GM12865 (cell line): Measurements from ENCODE around the gene MEGF11.

Source experiments
- DNase-seq: peaks from one replicate; pipeline ENCODE4 v3.0.0; 2010; ENCODE audit warnings: low read depth
- H3K4me3 ChIP-seq: 2 replicates; pipeline ENCODE4 v1.5.1; 2011; ENCODE audit warnings: mild to moderate bottlenecking, low read depth, low read length, control low read depth
- TF ChIP-seq, protein P1 (sequence below): IDR thresholded peaks from 2 replicates; pipeline ENCODE4 v1.5.1; 2011; ENCODE audit warnings: low read length, control low read depth, low read depth, inconsistent platforms; ENCODE audit not compliant: insufficient read depth; ENCODE audit errors: missing control alignments

The MEGF11 gene

DNA sequence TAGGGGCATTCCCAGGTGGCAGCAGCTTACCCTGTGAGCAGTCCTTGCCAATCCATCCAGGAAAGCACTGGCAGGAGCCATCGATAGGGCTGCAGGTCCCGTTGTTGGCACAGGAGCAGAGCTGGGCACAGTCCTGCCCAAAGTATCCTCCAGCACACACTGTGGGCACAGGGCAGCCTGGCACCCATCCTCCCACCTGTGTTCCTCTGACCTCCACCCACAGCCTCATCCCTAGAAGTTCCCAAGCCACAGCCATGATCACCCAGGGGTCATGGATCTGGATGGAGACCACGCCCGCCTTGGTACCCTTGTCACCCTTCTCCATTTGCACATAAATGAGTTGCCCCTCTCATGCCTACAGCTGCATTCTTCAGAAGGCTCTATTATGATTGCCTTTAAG is 335.6 kb downstream of the MEGF11 start:
- DNase-seq: no peak
- TF ChIP-seq, protein P1, sequence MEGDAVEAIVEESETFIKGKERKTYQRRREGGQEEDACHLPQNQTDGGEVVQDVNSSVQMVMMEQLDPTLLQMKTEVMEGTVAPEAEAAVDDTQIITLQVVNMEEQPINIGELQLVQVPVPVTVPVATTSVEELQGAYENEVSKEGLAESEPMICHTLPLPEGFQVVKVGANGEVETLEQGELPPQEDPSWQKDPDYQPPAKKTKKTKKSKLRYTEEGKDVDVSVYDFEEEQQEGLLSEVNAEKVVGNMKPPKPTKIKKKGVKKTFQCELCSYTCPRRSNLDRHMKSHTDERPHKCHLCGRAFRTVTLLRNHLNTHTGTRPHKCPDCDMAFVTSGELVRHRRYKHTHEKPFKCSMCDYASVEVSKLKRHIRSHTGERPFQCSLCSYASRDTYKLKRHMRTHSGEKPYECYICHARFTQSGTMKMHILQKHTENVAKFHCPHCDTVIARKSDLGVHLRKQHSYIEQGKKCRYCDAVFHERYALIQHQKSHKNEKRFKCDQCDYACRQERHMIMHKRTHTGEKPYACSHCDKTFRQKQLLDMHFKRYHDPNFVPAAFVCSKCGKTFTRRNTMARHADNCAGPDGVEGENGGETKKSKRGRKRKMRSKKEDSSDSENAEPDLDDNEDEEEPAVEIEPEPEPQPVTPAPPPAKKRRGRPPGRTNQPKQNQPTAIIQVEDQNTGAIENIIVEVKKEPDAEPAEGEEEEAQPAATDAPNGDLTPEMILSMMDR: no peak
- H3K4me3 ChIP-seq: no peak overlapping the region

DNA sequence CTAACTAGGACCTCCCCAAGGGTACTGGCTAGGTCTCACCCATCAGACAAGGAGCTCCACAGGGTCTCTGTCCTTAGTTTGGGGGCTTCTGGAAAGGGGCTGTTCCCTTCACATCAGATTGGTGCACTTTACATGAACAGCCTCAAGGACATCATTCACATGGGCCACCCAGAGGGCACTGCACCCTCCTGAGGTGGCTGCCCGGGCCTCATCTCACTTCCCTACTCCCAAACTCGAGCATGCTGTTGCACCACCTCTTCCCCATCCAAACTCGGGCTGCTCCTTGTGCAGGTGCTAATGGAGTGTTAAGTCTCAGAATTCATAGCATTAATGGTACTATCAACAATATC is 336.2 kb downstream of the MEGF11 start:
- TF ChIP-seq, protein P1: no peak
- no peak for DNase-seq
- H3K4me3 ChIP-seq: no peak overlapping the region

DNA sequence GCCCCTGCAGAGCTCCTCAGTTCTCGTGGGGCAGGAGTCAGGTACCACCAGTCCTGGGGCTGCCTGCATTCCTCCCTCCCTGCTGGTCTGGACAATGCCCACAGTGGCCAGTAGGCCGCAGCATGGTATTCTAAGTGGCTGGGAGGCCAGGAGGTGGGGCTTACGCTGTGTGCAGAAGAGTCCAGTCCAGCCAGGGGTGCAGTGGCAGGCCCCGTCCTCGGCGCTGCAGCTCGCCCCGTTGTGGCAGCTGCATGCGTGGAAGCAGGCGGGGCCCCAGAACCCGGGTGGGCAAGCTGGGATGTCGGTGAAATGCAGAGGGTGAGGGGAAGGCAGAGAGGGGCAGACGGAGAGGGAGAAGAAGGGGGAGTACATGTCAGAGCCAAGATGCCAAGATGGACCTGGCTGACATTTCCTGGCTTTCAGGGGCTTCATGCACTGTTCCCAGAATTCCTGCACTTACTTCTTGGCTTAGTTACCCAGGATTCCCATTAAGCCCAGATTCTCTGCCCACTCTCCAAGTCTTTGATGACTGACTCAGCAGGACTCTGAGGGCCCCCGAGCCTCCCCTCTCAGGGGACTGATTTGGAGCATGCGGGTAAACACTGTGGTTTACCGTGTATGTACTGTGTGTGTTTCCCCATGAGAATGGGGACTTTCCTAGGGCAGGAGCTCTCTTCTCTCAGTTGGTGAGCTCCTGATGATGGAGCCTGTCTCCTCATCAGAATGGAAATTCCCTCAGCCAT is 336.7 kb downstream of the MEGF11 start:
- TF ChIP-seq, protein P1: peak; percentile 76
- DNase-seq: peak; percentile 90
- peak overlapping the region; percentile 45 for H3K4me3 ChIP-seq

DNA sequence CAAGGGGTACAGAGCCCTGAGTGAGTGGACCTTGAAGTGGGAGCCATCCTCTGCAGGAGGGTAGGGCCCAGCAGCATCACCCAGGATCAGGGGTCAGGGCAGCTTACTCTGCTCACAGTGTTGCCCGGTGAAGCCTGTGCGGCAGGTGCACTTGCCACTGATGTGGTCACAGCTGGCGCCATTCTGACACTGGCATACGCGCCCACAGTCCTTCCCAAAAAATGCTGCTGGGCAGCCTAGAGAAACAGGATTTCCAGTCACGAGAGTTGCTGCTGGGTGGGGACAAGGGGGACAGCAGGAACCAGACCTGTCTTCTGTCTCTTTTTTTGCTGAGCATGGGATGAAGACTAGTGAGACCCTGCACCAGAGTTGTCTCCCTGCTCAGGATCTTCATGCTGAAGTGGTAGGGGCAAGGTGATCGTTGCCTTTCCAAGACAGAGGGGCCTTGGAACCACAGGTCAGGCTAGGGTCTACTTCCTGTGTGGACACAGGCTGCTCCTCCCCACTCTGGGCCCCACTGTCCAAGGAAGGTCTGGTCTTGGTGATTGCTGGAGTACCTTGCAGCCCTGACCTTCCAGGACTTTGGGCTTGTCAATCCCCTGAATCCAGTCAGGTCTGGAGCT is 337.4 kb downstream of the MEGF11 start:
- peak overlapping the region; percentile 45 for H3K4me3 ChIP-seq
- DNase-seq: no peak
- TF ChIP-seq, protein P1: no peak

DNA sequence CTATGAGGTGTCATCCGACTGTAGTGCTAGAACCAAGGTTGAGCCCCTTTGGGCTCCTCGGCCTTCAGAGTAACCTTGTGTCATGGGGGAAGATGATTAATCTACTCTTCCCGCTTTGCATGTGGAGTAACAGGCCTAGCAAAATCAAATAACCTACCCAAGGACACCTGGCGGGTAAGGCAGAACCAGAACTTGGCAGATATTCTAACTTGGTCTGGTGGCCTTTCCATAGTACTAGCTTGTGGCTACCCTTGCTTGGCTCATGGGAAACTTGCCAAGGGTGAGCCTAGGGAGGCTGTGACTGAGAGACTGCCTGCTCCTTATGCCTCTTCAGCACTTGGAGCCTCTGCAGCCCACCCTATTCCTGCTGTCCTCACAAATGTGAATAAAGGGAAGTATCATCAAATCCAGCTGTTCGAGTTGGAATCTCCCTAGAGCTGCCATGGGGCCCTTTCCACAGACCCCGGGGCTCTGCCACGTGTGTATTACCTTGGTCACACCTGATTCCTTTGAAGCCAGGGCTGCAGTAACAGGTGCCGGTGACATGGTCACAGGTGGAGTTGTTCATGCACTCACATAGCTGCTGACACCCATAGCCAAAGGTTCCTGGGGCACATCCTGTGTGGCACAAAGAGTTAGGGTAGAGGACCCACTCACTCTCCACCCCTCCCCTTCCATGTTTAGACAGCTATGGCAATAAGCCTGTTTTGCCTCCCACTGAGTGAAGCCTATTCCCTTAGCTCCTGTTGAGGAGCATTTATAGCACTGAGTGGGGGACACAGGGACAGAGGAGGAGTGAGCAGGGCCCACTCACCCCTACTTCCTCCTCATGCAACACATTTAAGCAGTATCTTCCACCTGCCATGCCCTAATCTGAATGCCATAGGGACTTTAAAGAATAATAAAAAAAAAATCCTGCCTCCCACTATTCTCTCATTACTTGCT is 338.3 kb downstream of the MEGF11 start:
- TF ChIP-seq, protein P1: no peak
- no peak for DNase-seq
- no peak overlapping the region for H3K4me3 ChIP-seq

DNA sequence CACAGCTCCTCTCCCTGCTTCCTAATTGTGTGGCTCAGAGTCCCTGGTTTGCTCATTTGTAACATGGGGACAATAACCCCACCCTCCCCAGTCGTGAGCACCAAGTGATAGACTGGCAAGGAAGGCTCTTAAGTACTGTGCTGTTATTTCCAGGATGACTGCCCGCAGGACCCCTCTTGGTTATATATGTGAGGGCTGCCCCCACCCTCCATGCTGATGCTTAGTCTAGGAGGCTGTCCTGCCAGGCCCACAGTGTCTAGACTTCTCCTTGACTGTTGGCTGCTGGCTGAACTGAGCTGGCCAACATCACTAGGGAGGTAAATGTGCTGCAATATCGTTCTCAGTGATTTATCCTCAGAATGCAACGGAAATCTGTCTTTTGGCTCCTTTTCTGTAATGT is 339.2 kb downstream of the MEGF11 start:
- no peak overlapping the region for H3K4me3 ChIP-seq
- TF ChIP-seq, protein P1: no peak
- DNase-seq: no peak
